ENCODE data around the gene SNAI3. TPM values are rescaled to one million over a fixed set of nuclear protein-coding genes. Genes with fewer than 3 reads are reported as not detected.

Gene SNAI3
- total and polyA plus RNA-seq, 9 of the 15 experiments (the other 6 are each of a cell fraction or from before 2014, with no cell fraction given) = 0.04 to 4.1 (median 0.80) TPM; not detected in 1

GRCh38 chr16:88700636-88701482, 14.6 kb upstream of the SNAI3 start (continued):
- no peak for TF ChIP-seq FOXA3 (CRISPR knock-in tag; conservative IDR thresholded peaks at IDR 0.05 in 1 of 2, IDR thresholded peaks at IDR 0.05 in 1 of 2)
- no peak for TF ChIP-seq TCF7L2 (IDR thresholded peaks at IDR 0.05; ENCODE audit: low read depth, low read length)
- TF ChIP-seq, protein P1, sequence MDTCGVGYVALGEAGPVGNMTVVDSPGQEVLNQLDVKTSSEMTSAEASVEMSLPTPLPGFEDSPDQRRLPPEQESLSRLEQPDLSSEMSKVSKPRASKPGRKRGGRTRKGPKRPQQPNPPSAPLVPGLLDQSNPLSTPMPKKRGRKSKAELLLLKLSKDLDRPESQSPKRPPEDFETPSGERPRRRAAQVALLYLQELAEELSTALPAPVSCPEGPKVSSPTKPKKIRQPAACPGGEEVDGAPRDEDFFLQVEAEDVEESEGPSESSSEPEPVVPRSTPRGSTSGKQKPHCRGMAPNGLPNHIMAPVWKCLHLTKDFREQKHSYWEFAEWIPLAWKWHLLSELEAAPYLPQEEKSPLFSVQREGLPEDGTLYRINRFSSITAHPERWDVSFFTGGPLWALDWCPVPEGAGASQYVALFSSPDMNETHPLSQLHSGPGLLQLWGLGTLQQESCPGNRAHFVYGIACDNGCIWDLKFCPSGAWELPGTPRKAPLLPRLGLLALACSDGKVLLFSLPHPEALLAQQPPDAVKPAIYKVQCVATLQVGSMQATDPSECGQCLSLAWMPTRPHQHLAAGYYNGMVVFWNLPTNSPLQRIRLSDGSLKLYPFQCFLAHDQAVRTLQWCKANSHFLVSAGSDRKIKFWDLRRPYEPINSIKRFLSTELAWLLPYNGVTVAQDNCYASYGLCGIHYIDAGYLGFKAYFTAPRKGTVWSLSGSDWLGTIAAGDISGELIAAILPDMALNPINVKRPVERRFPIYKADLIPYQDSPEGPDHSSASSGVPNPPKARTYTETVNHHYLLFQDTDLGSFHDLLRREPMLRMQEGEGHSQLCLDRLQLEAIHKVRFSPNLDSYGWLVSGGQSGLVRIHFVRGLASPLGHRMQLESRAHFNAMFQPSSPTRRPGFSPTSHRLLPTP (IDR thresholded peaks at IDR 0.05; ENCODE audit: borderline replicate concordance, extremely low read depth, insufficient read length) = no peak
- TF ChIP-seq PHF20 (IDR thresholded peaks at IDR 0.05; ENCODE audit: partially characterized antibody) = no peak
- TF ChIP-seq LEF1 (IDR thresholded peaks at IDR 0.05) = no peak
- TF ChIP-seq DPF2 (IDR thresholded peaks at IDR 0.05) = peak; percentile 49; the same call in 1 of the 2 replicates
- TF ChIP-seq RAD51 (IDR thresholded peaks at IDR 0.05; ENCODE audit: borderline replicate concordance, low read depth) = no peak
- TF ChIP-seq JUND (IDR thresholded peaks at IDR 0.05; ENCODE audit: borderline replicate concordance, low read depth, low read length) = peak; percentile 59
- TF ChIP-seq JUND (tag; IDR thresholded peaks at IDR 0.05; ENCODE audit: borderline replicate concordance, low read depth, low read length) = no peak
- peak; percentile 34 for TF ChIP-seq KDM5B (IDR thresholded peaks at IDR 0.05; ENCODE audit: insufficient replicate concordance, low read depth, low read length)
- no peak for TF ChIP-seq ZBTB43 (CRISPR knock-in tag; IDR thresholded peaks at IDR 0.05)
- TF ChIP-seq ERF (CRISPR knock-in tag; IDR thresholded peaks at IDR 0.05) = peak; percentile 62
- TF ChIP-seq RBM17 (IDR thresholded peaks at IDR 0.05; ENCODE audit: borderline replicate concordance, low read depth, low read length) = no peak
- no peak for TF ChIP-seq FOXA1 (IDR thresholded peaks at IDR 0.05; ENCODE audit: borderline replicate concordance)
- no peak for TF ChIP-seq NR1H2 (CRISPR knock-in tag; IDR thresholded peaks at IDR 0.05)
- no peak for TF ChIP-seq AFF1 (IDR thresholded peaks at IDR 0.05; ENCODE audit: low read depth in 1 of 2, partially characterized antibody in 2 of 2)
- no peak for TF ChIP-seq SMAD3 (CRISPR knock-in tag; conservative IDR thresholded peaks at IDR 0.05)
- TF ChIP-seq SIN3B (IDR thresholded peaks at IDR 0.05; ENCODE audit: low read depth) = no peak
- peak; percentile 54 for TF ChIP-seq HMGN3 (IDR thresholded peaks at IDR 0.05; ENCODE audit: borderline replicate concordance, extremely low read depth, insufficient read length, low read depth, low read length)
- no peak for TF ChIP-seq RB1 (IDR thresholded peaks at IDR 0.05; ENCODE audit: low read depth)

Measured in K562 (cell line).